ENCODE results near the gene POLG2.
"Not testable (repeated sequence)": the region's sequence is repeated elsewhere in the genome, so short reads cannot be mapped to it uniquely, and the experiment has no call there.

Gene POLG2

GRCh38 chr17:64471440-64471839 lies 25.4 kb downstream of the POLG2 start:
- no peak for DNase-seq (ENCODE audit: low read depth)
- no peak for TF ChIP-seq CTCF (IDR thresholded peaks at IDR 0.05; ENCODE audit: control insufficient read depth, insufficient read depth, low read depth, low read length, missing control alignments)
- no peak overlapping the region for H3K4me3 ChIP-seq (ENCODE audit: control insufficient read depth, low read depth, low read length)

GRCh38 chr17:64470625-64471024 lies 26.2 kb downstream of the POLG2 start:
- H3K4me3 ChIP-seq (ENCODE audit: control insufficient read depth, low read depth, low read length): no peak overlapping the region
- no peak for TF ChIP-seq CTCF (IDR thresholded peaks at IDR 0.05; ENCODE audit: control insufficient read depth, insufficient read depth, low read depth, low read length, missing control alignments)
- DNase-seq (ENCODE audit: low read depth): no peak

- not testable (repeated sequence) for DNase-seq (ENCODE audit: low read depth); H3K4me3 ChIP-seq (ENCODE audit: control insufficient read depth, low read depth, low read length)
These were observed 30.0 kb downstream of the POLG2 start for GRCh38 chr17:64466834-64467233.

- no peak for DNase-seq (ENCODE audit: low read depth)
- TF ChIP-seq CTCF (IDR thresholded peaks at IDR 0.05; ENCODE audit: control insufficient read depth, insufficient read depth, low read depth, low read length, missing control alignments): no peak
- H3K4me3 ChIP-seq (ENCODE audit: control insufficient read depth, low read depth, low read length): no peak overlapping the region
These were observed 30.7 kb downstream of the POLG2 start for GRCh38 chr17:64466019-64466735.

GRCh38 chr17:64461788-64462187 lies 35.1 kb downstream of the POLG2 start:
- DNase-seq (ENCODE audit: low read depth): no peak

GRCh38 chr17:64460955-64461354 lies 35.9 kb downstream of the POLG2 start:
- no peak for DNase-seq (ENCODE audit: low read depth)
- TF ChIP-seq CTCF (IDR thresholded peaks at IDR 0.05; ENCODE audit: control insufficient read depth, insufficient read depth, low read depth, low read length, missing control alignments): no peak
- no peak overlapping the region for H3K4me3 ChIP-seq (ENCODE audit: control insufficient read depth, low read depth, low read length)

More at GRCh38 chr17:64461788-64462187, 35.1 kb downstream of the POLG2 start:
- no peak overlapping the region for H3K4me3 ChIP-seq (ENCODE audit: control insufficient read depth, low read depth, low read length)
- no peak for TF ChIP-seq CTCF (IDR thresholded peaks at IDR 0.05; ENCODE audit: control insufficient read depth, insufficient read depth, low read depth, low read length, missing control alignments)

GRCh38 chr17:64459818-64460217 lies 37.0 kb downstream of the POLG2 start:
- H3K4me3 ChIP-seq (ENCODE audit: control insufficient read depth, low read depth, low read length); DNase-seq (ENCODE audit: low read depth): not testable (repeated sequence)

GRCh38 chr17:64459284-64459747 lies 37.5 kb downstream of the POLG2 start:
- TF ChIP-seq CTCF (IDR thresholded peaks at IDR 0.05; ENCODE audit: control insufficient read depth, insufficient read depth, low read depth, low read length, missing control alignments): no peak
- DNase-seq (ENCODE audit: low read depth): no peak
- H3K4me3 ChIP-seq (ENCODE audit: control insufficient read depth, low read depth, low read length): no peak overlapping the region
